GM20000 (cell line): ENCODE data around the gene KBTBD13.
"Not testable (repeated sequence)": the region's sequence is repeated elsewhere in the genome, so short reads cannot be mapped to it uniquely, and the experiment has no call there.

Source experiments
- DNase-seq: peaks from one replicate; pipeline ENCODE4 v3.0.0; 2012; ENCODE audit warnings: low spot score
- TF ChIP-seq, protein P1 (sequence below): IDR thresholded peaks from 2 replicates; pipeline ENCODE4 v1.5.1; 2012; ENCODE audit warnings: mild to moderate bottlenecking, control low read depth; ENCODE audit errors: extremely low read depth, missing control alignments

The KBTBD13 gene

DNA sequence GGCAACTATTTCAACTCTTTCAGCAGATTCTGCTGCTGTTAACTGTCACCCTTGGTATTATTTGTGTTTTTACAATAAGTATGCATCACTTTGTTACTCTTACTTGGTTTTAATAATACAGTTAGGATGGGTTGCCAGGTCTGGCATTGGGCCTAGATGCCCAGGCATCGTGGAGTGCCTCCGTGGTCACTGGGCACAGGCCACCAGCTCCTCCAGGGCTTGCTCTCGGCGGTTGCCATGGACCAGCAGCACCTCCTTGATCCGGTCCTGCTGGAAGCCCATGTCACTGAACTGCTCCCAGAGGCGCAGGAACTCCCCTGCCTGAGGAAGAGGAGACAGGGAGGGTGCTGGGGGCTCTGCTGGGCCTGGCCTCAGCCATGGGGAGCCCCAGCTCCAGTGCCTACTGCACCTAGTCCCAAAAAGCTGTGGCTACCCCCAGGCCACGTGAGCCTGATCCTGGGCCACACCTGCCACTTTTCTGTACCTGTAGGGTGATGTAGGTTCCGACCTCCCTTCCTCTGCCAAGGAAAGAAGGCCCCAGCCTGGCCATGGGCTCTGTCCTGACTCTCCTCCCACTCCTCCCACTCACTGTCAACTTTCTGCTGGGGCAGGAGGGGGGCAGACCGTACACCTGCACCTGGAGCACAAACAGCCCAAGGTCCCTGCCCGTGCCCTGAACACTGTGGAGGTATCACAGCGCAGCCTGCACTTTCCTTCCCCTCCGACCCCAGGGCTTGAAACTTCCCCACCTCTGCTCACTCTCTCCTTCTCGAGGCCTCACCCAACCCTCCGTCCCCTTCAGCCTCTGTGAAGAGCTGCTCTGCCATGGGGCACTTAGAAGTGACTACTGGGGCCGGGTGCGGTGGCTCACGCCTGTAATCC lies 16.6 kb downstream of the KBTBD13 start:
- TF ChIP-seq, protein P1, sequence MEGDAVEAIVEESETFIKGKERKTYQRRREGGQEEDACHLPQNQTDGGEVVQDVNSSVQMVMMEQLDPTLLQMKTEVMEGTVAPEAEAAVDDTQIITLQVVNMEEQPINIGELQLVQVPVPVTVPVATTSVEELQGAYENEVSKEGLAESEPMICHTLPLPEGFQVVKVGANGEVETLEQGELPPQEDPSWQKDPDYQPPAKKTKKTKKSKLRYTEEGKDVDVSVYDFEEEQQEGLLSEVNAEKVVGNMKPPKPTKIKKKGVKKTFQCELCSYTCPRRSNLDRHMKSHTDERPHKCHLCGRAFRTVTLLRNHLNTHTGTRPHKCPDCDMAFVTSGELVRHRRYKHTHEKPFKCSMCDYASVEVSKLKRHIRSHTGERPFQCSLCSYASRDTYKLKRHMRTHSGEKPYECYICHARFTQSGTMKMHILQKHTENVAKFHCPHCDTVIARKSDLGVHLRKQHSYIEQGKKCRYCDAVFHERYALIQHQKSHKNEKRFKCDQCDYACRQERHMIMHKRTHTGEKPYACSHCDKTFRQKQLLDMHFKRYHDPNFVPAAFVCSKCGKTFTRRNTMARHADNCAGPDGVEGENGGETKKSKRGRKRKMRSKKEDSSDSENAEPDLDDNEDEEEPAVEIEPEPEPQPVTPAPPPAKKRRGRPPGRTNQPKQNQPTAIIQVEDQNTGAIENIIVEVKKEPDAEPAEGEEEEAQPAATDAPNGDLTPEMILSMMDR, result no peak
- no peak for DNase-seq

DNA sequence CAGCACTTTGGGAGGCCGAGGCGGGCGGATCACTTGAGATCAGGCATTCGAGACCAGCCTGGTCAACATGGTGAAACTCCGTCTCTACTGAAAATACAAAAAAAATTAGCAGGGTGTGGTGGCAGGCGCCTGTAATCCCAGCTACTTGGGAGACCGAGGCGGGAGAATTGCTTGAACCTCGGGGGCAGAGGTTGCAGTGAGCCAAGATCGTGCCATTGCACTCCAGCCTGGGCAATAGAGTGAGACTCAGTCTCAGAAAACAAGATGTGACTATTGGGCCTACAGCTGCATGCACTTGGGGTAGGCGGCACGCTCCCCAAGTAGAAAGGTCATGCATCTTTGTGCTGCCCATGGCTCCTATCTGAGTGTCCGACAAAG lies 17.2 kb downstream of the KBTBD13 start:
- not testable (repeated sequence) for DNase-seq

DNA sequence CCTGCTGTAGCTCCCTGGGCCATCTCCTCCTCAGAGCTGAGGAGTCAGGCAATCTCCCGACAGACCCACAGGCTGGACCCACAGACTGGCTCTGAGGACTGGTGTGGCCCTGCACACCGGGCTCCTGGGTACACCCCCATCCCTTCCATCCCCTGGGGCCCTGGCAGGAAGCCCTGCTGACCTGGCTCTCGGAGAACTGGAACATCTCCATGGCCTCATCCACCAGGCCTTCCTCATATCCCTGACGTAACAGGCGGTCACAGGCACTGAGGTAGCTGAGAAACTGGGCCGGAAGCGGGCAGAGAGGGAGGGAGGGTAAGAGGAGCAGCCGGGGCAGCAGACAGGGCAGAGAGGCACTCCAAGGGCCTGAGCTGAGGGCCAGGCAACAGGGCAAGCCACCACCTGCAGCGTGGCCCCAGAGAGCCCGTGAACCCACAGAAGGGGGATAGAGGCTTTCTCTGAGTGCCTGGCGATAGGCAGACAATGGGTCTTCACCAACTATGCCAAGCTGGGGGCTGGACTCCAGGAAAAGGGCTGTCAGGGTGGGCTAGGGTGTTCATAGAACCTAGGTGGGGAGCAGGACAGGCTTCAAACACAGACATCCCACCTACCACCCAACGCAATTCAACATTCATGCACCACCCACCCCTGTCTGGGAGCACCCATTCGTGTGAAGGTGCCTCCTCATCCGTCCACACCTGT lies 17.9 kb downstream of the KBTBD13 start:
- TF ChIP-seq, protein P1, result no peak
- no peak for DNase-seq

DNA sequence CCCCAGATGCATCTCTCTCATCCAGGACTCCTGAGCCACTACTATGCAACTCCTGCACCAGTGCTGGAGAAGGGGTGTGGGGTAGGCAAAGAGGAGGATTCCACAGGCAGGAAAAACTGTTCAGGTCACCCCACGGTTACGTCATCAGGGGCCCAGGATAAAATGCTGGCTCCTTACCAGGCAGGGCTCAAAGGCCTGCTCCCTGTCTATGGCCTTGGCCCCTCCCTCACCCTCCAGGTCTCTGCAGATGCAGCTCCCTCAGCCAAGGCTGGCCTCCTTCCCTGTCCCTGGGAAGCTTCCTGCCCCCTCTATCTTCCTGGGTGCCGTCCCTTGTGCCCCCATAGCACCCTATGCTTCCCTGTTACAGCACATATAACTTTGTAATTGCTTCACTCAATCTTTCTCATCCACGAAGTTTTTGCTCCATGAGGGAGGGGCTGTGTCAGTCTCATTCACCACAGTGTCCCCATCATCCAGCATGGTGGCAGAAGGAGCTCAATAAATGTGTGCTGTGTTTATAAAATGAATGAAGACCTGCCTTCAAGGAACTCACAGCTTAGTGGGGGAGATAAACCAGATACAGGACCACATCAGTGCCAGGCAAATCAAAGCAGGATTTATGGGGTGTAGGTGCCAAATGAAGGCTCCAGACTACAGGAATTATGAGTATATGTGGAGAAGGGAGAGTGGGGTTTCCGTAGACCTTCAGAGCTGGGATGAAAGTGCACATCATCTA lies 18.6 kb downstream of the KBTBD13 start:
- TF ChIP-seq, protein P1, result no peak
- no peak for DNase-seq

DNA sequence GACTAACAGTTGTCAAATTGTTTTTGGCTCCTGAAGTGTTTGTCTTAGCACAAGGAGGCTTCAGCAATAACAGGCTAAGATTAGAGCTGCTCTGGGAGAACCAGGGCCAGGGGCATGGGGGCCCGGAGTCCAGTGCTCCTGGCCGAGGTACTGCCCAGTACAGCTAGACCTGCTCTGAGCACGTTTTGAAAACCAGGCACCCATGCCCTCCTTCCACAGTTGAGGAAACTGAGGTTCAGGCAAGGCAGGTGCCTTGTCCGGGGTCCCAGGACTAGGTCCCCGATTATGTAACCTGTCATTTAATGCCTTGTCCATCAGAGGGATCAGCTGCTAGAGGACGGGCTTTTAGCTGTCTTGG lies 19.2 kb downstream of the KBTBD13 start:
- TF ChIP-seq, protein P1, result no peak
- no peak for DNase-seq

DNA sequence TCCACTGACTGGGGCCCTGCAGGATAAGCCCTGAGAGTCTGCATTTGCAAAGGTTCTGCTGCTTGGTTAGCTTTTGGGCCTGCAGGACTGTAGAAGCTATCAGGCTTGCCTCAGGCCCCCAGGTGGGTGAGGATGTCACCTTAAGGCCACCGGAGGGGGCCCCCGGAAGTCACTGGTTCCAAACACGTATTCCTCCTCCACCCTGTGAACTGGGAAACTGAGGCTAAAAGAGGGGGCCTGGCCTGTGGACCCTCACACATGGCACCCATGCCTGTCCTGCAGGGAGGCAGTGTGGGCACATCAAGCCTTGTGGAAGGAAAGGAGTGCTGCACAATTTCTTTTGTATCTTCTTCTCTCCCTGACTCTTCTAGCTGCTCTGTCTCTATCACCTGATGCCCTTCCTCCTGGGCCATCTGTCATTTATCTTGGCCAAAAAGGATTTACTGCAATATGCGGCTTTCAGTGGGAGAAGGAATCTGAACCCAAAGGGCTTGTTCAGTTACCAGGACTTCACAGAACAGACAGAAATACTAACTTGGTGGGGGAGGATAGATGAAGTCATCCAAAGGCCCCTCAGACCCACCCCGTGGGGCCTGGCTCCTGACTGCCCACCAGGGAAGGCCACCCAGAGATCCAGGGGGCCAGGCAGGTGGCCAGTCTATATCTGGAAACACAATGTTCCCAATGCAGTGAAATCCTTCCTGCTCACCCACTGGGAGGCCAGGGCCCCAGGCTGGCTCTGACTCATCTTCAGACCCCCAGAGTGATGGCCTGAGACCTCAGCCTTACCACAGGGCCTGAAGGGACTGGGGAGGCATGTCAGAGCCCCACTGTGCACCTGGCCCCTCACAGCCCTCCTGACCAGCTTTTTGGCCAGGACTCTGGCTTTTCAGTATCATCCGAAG lies 20.2 kb downstream of the KBTBD13 start:
- DNase-seq, result no peak
- TF ChIP-seq, protein P1, result no peak

DNA sequence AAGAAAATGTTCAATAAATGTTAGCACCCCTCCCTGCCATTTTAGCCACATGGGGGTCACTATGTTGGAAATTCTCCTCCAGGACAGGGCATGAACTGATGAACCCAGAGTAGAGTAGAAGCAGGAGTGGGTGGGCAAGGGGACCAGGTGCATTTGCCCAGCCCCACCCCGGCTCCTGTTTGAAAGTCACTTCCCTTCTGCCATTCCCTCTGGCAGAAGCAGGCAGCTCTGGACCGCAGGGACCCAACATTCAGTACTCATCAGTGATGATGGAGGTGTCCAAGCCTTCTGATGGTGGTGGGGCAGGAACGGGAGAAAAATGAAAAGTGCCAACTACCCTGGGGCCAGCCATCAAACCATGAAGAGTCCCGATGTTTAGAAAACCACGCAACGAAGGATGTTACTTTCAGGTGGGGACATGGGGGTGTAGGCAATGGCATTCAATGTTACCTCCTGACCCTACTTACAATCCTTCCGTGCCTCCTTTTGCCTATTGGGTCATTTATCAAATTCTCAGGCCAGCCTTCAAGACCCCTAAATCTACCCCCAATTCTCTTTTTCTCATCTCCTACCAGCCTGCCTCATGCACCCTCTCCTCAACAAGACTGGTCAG lies 21.2 kb downstream of the KBTBD13 start:
- TF ChIP-seq, protein P1, result no peak

More for the DNA sequence above, 21.2 kb downstream of the KBTBD13 start:
- DNase-seq, result no peak
